NCI-H226 (cell line): ENCODE data around the gene CCDC24.

Experiments
- DNase-seq: peaks from one replicate; pipeline ENCODE4 v3.0.0-alpha.2; 2015

CCDC24 gene

DNA sequence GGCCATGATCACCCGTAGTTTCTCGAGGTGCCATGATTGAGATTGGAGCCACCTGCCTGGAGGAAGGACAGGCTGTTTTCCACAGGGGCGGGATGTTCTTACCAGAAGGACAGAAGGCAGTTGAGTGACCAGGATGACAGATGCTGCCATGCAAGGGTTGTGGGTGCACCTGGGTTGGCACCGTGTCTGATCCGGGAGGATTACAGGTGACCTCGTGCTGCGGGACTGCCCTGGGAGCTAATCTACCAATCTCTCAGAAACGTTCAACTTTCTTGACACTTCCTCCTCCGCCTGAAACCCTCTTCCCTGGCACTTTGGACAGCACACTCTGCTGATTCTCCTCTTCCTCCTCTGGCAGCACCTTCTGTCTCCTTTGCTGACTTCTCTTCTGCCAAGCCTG lies 53.7 kb downstream of the CCDC24 start:
- DNase-seq, result no peak
